Lung (tissue), 12 donors: ENCODE data around the gene TMEM170A. TPM values are rescaled to one million over a fixed set of nuclear protein-coding genes. Genes with fewer than 3 reads are reported as not detected.
"Not testable (repeated sequence)": the region's sequence is repeated elsewhere in the genome, so short reads cannot be mapped to it uniquely, and the experiment has no call there.

Source experiments
- ATAC-seq: fragments of 200-7000 bp; cut with Tn5 transposase; one replicate; pipeline ENCODE4 v1.9.1; 2020; ENCODE audit warnings: moderate number of reproducible peaks; ENCODE audit not compliant: insufficient read depth, low FRiP score
- DNase-seq, 3 donors: peaks; one replicate each; pipeline ENCODE4 v3.0.0-alpha.2; 2013 to 2017
- H3K27ac ChIP-seq, 2 donors: one replicate each; pipeline ENCODE4 v1.5.1; 2013; ENCODE audit warnings: mild to moderate bottlenecking in 2 of 2, moderate library complexity in 2 of 2, control low read depth in 1 of 2, inconsistent platforms in 1 of 2, low read depth in 1 of 2, low read length in 1 of 2
- H3K27me3 ChIP-seq, 3 donors: one replicate each; pipeline ENCODE4 v1.5.1; 2013; ENCODE audit warnings: low read length in 2 of 3; ENCODE audit not compliant: control insufficient read depth in 3 of 3, insufficient read depth in 3 of 3
- H3K36me3 ChIP-seq, 4 donors: one replicate each; pipeline ENCODE4 v1.5.1; 2013; ENCODE audit warnings: low read length in 4 of 4, mild to moderate bottlenecking in 1 of 4, moderate library complexity in 1 of 4; ENCODE audit not compliant: control insufficient read depth in 4 of 4, insufficient read depth in 4 of 4
- H3K4me1 ChIP-seq, 5 donors: one replicate each; pipeline ENCODE4 v1.5.1; 2013; ENCODE audit warnings: low read length in 5 of 5, mild to moderate bottlenecking in 2 of 5, moderate library complexity in 1 of 5; ENCODE audit not compliant: control insufficient read depth in 5 of 5, insufficient read depth in 5 of 5
- H3K4me3 ChIP-seq: one replicate; pipeline ENCODE4 v1.5.1; 2013; ENCODE audit warnings: mild to moderate bottlenecking, control low read depth, moderate library complexity
- H3K9ac ChIP-seq, 2 donors: one replicate each; pipeline ENCODE4 v1.5.1; 2013; ENCODE audit warnings: low read length in 2 of 2, control low read depth in 1 of 2; ENCODE audit not compliant: insufficient read depth in 1 of 2
- H3K9me3 ChIP-seq, 4 donors: one replicate each; pipeline ENCODE4 v1.5.1; 2013; ENCODE audit warnings: low read length in 3 of 4, mild to moderate bottlenecking in 1 of 4, moderate library complexity in 1 of 4; ENCODE audit not compliant: control insufficient read depth in 4 of 4, insufficient read depth in 3 of 4
- WGBS, 2 donors: extraction: QIAGEN DNeasy Blood & Tissue Kit; methylation state at CpG; one replicate each; pipeline ENCODE4 v1.1.7; 2013; 5-methylcytosine and 5-hydroxymethylcytosine counted together
- polyA plus RNA-seq, 2 donors: library from polyadenylated mRNA; stranded (reverse); fragments of 200-250 nt; gene quantifications; one replicate each; pipeline ENCODE4 v1.2.1, GENCODE V29; 2013
- total RNA-seq, 2 donors: library from RNA; depleted of rRNA in 1 of 2; stranded (reverse); fragments of >200 nt in 1 of 2; gene quantifications; one replicate each; pipeline ENCODE4 v1.2.1, GENCODE V29; 2014 to 2021
- TF ChIP-seq, protein P1 (sequence below): IDR thresholded peaks from 2 replicates; pipeline ENCODE4 v1.5.1; 2012; ENCODE audit warnings: mild to moderate bottlenecking; ENCODE audit errors: control extremely low read depth, extremely low read depth
- donor health status: control.
- donor health status: control.
- donor health status: Bipolar disorder and iron deficiency.
- donor health status: healthy.
- donor health status: DM: yes; HTN: yes; CAD: no.

TMEM170A gene
- total and polyA plus RNA-seq, 4 donors = 8.2 to 37.9 (median 15.2) TPM

DNA sequence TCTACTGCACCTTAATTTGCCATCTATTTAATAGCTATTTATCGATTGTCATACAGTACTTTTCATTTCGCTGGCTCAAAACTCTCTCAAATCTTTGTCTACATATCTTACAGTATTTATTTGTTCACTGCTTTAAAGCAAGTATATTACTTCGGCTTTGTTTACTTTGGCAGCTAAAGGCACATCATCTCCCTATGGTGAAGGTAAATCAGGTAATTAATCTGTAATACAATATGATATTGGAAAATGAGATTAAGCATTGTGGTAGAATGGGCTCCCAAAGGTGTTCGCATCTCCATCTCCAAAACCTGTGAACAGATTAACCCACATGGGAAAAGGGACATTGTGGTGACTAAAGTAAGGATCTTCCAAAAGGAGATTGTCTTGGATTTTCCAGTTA lies 6.5 kb downstream of the TMEM170A start:
- H3K9me3 ChIP-seq = no peaks in the 10 kb centered on the region
- DNase-seq (no peak), ATAC-seq (no peak)
- no peaks in the 10 kb centered on the region for H3K27me3 ChIP-seq
- 90 to 94% methylated on average over 4 of the region's 4 CpGs for WGBS, 2 donors
- no peak overlapping the region for H3K9ac ChIP-seq
- H3K4me1 ChIP-seq = peaks cover under 1 to 36% (median 15%) of the 10 kb centered on the region in 5 donors
- peaks cover 0 to 2% (median 0%) of the 10 kb centered on the region in 4 donors for H3K36me3 ChIP-seq
- H3K4me3 ChIP-seq = no peak overlapping the region
- TF ChIP-seq, protein P1, sequence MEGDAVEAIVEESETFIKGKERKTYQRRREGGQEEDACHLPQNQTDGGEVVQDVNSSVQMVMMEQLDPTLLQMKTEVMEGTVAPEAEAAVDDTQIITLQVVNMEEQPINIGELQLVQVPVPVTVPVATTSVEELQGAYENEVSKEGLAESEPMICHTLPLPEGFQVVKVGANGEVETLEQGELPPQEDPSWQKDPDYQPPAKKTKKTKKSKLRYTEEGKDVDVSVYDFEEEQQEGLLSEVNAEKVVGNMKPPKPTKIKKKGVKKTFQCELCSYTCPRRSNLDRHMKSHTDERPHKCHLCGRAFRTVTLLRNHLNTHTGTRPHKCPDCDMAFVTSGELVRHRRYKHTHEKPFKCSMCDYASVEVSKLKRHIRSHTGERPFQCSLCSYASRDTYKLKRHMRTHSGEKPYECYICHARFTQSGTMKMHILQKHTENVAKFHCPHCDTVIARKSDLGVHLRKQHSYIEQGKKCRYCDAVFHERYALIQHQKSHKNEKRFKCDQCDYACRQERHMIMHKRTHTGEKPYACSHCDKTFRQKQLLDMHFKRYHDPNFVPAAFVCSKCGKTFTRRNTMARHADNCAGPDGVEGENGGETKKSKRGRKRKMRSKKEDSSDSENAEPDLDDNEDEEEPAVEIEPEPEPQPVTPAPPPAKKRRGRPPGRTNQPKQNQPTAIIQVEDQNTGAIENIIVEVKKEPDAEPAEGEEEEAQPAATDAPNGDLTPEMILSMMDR = no peak
- H3K27ac ChIP-seq = no peak overlapping the region

DNA sequence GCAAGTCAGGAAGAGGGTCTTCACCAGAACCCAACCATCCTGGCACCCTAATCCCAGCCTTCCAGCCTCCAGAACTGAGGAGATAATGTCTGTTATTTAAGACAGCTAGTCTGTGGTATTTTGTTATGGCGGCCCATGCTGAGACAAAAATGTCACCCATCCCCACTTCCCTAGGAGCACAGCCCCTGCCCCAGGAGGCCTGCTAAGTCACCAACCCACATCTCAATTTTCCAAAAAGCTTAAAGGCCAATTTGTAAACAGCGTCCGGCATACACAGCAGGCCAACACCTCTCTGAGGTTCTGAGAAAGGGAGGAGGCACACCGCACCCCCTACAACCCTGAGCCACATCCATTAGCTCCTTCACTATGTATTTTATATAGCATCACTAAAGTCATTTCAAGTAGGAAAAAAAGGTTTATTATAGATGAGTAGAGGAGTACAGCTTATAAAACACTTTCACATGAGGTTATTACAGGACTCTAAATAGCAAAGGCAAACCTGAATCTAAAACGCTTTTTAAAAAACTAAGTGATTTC lies 6.9 kb downstream of the TMEM170A start:
- Histone ChIP-seq H3K4me1 (peaks cover 5 to 36% (median 15%) of the 10 kb centered on the region in 5 donors), H3K4me3 (no peak overlapping the region), H3K9ac (no peak overlapping the region), H3K27ac (no peak overlapping the region), H3K36me3 (peaks cover 0 to 2% (median 0%) of the 10 kb centered on the region in 4 donors), H3K9me3 (no peaks in the 10 kb centered on the region), H3K27me3 (no peaks in the 10 kb centered on the region)
- no peak for ATAC-seq
- DNase-seq = no peak
- TF ChIP-seq, protein P1 = no peak
- 93 to 99% methylated on average over 5 of the region's 5 CpGs for WGBS, 2 donors

DNA sequence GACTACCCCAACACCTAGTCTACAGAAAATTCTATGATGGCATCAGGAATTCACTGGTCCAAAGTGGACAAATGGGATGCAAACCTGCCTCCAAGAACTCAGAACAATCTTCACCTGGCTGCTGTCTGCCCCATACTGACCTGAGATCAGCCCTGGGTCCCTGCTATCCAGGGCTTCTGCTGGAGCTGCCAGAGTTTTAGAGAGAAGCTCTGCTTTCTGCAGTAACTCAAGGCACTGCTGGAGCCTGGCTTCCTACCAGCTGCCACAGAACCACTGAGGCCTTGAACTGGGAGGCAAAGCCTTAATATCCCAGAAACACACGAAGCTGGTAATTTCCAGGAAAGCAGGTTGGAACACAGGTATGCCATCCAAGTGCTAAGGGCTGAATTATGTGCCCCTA lies 7.5 kb downstream of the TMEM170A start:
- H3K9ac ChIP-seq = no peak overlapping the region
- no peak for DNase-seq

DNA sequence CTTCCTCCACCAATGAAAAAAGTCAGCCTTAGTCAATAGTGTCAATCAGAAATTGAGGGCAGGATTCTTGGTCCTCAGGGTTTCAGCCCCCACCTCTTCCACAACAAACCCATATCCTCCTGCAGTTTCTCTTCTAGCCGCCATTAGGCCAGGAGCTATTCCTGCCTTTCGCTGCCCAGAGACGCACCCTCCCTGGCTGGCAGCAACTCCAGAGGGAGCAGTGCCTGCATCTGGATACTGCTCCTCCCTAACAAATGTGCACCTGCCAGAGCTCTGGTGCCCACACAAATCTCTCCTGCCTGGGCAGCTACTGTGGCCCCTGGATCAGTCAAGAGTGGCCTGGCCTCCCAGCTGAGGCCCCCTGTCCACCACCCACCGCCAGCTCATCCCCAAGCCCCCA lies 8.0 kb downstream of the TMEM170A start:
- ATAC-seq, H3K36me3 ChIP-seq, H3K9ac ChIP-seq, H3K9me3 ChIP-seq, DNase-seq, H3K4me3 ChIP-seq, H3K27ac ChIP-seq, H3K27me3 ChIP-seq: not testable (repeated sequence)
- 94 to 100% methylated on average over 4 of the region's 4 CpGs for WGBS, 2 donors
- peaks cover 8 to 29% (median 13%) of the 10 kb centered on the region in 5 donors for H3K4me1 ChIP-seq

More for the DNA sequence above, 7.5 kb downstream of the TMEM170A start:
- TF ChIP-seq, protein P1 = no peak
- peaks cover 0 to 2% (median 0%) of the 10 kb centered on the region in 4 donors for H3K36me3 ChIP-seq
- no peaks in the 10 kb centered on the region for H3K27me3 ChIP-seq
- no peak overlapping the region for H3K4me3 ChIP-seq
- H3K9me3 ChIP-seq = no peaks in the 10 kb centered on the region
- H3K4me1 ChIP-seq = peaks cover 8 to 34% (median 15%) of the 10 kb centered on the region in 5 donors
- whole genome bisulfite sequencing, 2 donors = 88 to 89% methylated on average over 1 of the region's 1 CpG
- H3K27ac ChIP-seq = no peak overlapping the region
- ATAC-seq = no peak
